NCI-H1105 treated with DMSO at 0.1 percent for 48 hours (cell line): ENCODE measurements around the gene PTGIS.
A peak's percentile ranks its signal among the peaks of the same experiment; 100 is the strongest.

Experiments used
- DNase-seq: peaks from one replicate; lab custom pipeline; 2025; lab: John Stamatoyannopoulos, UW

The PTGIS gene

GRCh38 chr20:49496553-49497397 is 71.2 kb downstream of the PTGIS start:
- no peak for DNase-seq

DNA sequence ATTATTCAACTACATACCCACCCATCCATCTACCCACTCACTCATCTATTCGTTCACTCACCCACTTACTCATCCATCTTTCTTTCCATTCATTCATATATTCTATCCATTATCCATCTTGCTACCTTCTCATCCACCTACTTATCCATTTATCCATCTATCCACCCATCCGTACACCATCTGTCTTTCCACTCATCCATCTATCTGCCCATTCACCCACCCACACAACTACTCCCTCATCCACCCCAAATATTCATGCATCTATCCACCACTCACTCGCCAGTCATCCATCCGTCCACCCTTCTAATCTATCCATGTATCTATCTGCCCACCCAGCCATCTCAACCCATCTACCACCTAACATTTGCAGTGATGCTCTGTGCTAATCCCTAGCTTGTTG is 71.9 kb downstream of the PTGIS start:
- no peak for DNase-seq

- no peak for DNase-seq
Measured at GRCh38 chr20:49490689-49491088, 77.2 kb downstream of the PTGIS start.

GRCh38 chr20:49489688-49490087 is 78.2 kb downstream of the PTGIS start:
- no peak for DNase-seq

DNA sequence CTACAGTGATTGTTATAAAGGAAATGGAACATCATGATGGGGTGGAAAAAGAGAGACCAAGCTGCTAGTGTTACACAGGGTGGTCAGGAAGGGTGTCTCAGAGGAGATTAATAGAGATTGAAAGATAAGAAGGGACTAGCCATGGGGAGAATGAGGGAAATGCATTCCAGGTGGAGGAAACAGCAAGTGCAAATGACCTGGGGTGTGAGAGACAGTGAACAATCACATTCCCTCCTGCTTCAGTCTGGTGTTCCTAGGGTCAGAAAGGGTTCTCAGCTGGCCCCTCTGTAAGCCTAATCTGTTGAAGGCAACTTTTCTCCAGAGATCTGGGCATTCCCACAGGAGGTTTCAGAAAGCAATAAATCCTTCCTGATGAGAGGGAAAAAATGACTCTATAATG is 81.9 kb downstream of the PTGIS start:
- DNase-seq: no peak

- no peak for DNase-seq
Measured at GRCh38 chr20:49485563-49485962, 82.4 kb downstream of the PTGIS start.

GRCh38 chr20:49484180-49485140 is 83.5 kb downstream of the PTGIS start:
- DNase-seq: peak; percentile 86

- DNase-seq: no peak
Measured at GRCh38 chr20:49483696-49484123, 84.2 kb downstream of the PTGIS start.

GRCh38 chr20:49483018-49483695 is 84.8 kb downstream of the PTGIS start:
- no peak for DNase-seq

GRCh38 chr20:49482621-49483017 is 85.3 kb downstream of the PTGIS start, which contains the start of gene KCNB1:
Gene KCNB1, minus strand, starts transcription at chr20:49482668. Its CDS starts 188 bp downstream, at chr20:49482480.
- DNase-seq: no peak

DNA sequence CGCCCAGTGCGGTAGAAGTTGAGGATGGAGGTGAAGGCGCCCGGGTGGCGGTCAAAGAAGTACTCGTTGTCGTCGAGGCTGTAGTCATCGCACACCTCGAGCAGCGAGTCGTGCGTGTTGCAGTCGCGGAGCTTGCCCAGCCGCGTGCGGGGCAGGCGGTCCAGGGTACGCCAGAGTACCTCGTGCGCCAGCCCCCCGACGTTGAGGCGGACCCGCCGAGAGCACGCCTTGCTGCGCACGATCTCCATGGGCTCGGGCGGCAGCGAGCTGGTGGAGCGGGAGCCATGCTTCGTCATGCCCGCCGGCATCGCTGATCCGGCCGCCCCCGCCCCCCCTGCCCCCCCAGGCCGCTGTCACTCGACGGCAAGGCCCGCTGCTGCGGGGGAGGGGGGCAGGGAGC is 85.8 kb downstream of the PTGIS start:
- no peak for DNase-seq

DNA sequence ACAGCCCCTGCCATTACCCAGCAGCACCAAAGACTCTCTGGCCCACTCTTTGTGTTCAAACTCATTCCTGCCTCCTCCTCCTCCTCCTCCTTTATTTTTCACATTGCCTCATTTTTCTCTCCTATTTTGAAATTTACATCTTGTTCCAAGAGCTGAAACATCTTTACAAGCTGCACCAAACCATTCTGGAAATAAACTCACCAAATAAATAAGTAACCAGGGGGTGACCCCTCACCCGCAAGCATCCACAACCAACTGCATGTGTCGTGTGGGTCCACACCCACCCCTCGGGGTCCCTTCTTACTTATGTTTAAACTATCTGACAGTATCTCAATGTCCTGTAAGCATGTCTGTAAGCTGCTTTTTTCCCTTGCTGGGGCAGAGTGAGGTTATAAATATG is 86.8 kb downstream of the PTGIS start:
- no peak for DNase-seq

GRCh38 chr20:49480236-49480635 is 87.7 kb downstream of the PTGIS start:
- DNase-seq: no peak

GRCh38 chr20:49479785-49480184 is 88.2 kb downstream of the PTGIS start:
- DNase-seq: no peak

DNA sequence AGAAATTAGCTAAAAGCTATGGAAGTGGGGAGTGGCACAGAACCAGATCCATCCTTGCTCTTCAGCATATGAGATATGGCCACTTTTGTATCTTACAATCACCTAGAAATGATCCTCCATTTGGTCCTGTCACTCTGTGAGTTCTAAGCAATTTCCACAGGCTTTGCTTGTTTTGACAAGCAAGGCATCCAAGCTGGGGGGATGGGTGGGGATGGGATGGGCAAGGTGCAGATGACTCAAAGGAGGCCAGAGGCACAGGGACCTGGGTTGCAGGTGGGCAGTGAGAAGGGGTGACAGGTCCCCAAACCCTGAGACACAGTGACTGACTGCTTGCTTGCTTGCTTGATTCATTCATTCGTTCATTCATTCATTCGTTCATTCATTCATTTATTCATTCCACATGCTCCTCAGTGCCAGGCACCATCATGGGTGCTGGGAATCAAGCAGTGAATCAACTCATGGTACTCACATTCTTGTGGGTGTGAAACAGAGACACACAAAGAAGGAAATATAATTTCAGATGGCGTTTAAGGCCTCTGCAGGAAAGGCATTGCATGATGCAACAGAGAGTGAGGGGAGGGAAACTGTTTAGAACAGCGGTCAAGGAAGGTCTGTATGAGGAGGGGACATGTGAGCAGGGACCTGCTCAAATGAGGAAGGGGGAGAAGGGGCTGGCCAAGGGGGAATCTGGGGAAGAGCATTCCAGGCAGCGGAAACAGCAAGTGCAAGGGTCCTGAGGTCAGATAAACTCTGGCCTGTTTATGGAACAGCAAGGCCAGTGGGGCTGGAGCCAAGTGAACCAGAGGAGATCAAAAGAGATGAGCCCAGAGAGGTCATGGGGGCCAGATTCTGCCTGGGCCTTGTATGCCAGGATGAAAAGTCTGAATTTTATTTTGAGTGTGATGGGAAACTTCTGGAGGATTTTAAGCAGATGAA is 88.9 kb downstream of the PTGIS start:
- DNase-seq: no peak

- no peak for DNase-seq
Measured at GRCh38 chr20:49478266-49478665, 89.7 kb downstream of the PTGIS start.

DNA sequence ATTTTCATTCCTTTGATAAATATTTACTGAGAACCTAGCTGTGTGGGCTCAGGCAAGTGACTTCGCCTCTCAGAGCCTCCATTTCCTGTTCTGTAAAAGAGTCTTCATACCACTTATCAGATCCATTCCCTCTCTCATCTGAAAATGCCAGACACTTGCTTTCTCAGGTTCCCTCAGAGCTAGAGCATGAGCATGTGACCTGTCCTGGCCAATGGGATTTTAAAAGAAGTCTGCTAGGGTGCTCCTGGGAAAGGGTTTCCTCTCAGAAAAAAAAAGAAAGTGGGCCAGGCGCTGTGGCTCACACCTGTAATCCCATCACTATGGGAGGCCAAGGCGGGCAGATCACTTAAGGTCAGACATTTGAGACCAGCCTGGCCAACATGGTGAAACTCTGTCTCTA is 90.7 kb downstream of the PTGIS start:
- no peak for DNase-seq

DNA sequence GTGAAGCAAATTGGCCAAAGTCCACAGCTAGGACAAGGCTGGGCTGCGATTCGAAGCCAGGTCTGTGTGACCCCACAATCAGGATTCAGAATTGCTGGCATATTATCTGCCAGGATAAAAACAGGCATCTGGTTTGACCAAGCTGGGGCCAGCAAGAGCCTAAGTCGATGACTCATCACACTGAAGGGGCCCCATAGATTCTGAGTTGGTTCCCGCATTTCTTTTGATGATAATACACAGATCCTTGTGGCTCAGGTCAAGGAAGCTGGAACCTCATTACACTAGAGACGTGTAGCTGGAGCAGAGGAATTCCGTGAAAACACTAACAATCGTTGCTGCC is 92.0 kb downstream of the PTGIS start:
- no peak for DNase-seq

GRCh38 chr20:49475292-49476015 is 92.5 kb downstream of the PTGIS start:
- no peak for DNase-seq

- no peak for DNase-seq
Measured at GRCh38 chr20:49471397-49471796, 96.5 kb downstream of the PTGIS start.

GRCh38 chr20:49470922-49471321 is 97.0 kb downstream of the PTGIS start:
- no peak for DNase-seq
